ENCODE data around the gene OLFM2.
"Not testable (repeated sequence)": the region's sequence is repeated elsewhere in the genome, so short reads cannot be mapped to it uniquely, and the experiment has no call there.

Gene OLFM2

GRCh38 chr19:9857920-9858746 lies 78.2 kb downstream of the OLFM2 start:
- FAIRE-seq = no peak

GRCh38 chr19:9857076-9857721 lies 79.1 kb downstream of the OLFM2 start:
- FAIRE-seq = no peak

- no peak for FAIRE-seq
Observed at GRCh38 chr19:9856609-9857008, 79.7 kb downstream of the OLFM2 start.

GRCh38 chr19:9854282-9854846 lies 82.0 kb downstream of the OLFM2 start:
- FAIRE-seq = no peak

- no peak for FAIRE-seq
Observed at GRCh38 chr19:9850235-9850959, 85.9 kb downstream of the OLFM2 start.

GRCh38 chr19:9849791-9850190 lies 86.5 kb downstream of the OLFM2 start:
- no peak for FAIRE-seq

- FAIRE-seq = no peak
Observed at GRCh38 chr19:9848762-9849161, 87.6 kb downstream of the OLFM2 start.

GRCh38 chr19:9848060-9848459 lies 88.3 kb downstream of the OLFM2 start:
- FAIRE-seq = no peak

GRCh38 chr19:9847087-9847671 lies 89.1 kb downstream of the OLFM2 start:
- no peak for FAIRE-seq

- not testable (repeated sequence) for FAIRE-seq
Observed at GRCh38 chr19:9843626-9844273, 92.6 kb downstream of the OLFM2 start.

- FAIRE-seq = no peak
Observed at GRCh38 chr19:9842834-9843625, 93.3 kb downstream of the OLFM2 start.

- FAIRE-seq = no peak
Observed at GRCh38 chr19:9839415-9839814, 96.9 kb downstream of the OLFM2 start.

- FAIRE-seq = no peak
Observed at GRCh38 chr19:9838324-9838723, 98.0 kb downstream of the OLFM2 start.

GRCh38 chr19:9836021-9836420 lies 100.3 kb downstream of the OLFM2 start:
- FAIRE-seq = no peak

GRCh38 chr19:9835507-9835949 lies 100.8 kb downstream of the OLFM2 start:
- no peak for FAIRE-seq

GRCh38 chr19:9834726-9835506 lies 101.4 kb downstream of the OLFM2 start, which contains the start of gene PIN1:
PIN1 (plus strand) TSS chr19:9835318; CDS start chr19:9835345, 27 bp downstream.
- peak; percentile 74 for FAIRE-seq

- FAIRE-seq = no peak
Observed at GRCh38 chr19:9834307-9834725, 102.0 kb downstream of the OLFM2 start.

GRCh38 chr19:9828551-9829063 lies 107.7 kb downstream of the OLFM2 start:
- no peak for FAIRE-seq

- no peak for FAIRE-seq
Observed at GRCh38 chr19:9827289-9828238, 108.8 kb downstream of the OLFM2 start, which contains the start of gene UBL5. UBL5 (plus strand) TSS chr19:9827918; CDS start chr19:9828338, 420 bp downstream.
